Ovary (tissue), 3 donors: ENCODE measurements around the gene HMOX1.

ENCODE experiments used
- EP300 ChIP-seq: sonication (generic); formaldehyde crosslinking; IDR thresholded peaks from one replicate; pipeline ENCODE4 v1.6.1; 2017; ENCODE audit warnings: antibody characterized with exemption
- TF ChIP-seq, protein P1 (sequence below), 3 donors: fragments of 450-650 bp in 2 of 3; fragments of 200-600 bp in 1 of 3; IDR thresholded peaks; one replicate each; pipeline versions ENCODE4 v1.5.1 to v1.8.0; 2016 to 2022; ENCODE audit warnings: antibody characterized with exemption in 3 of 3, mild to moderate bottlenecking in 1 of 3
- donor health status: DM: no; HTN: no; CAD: no.

DNA sequence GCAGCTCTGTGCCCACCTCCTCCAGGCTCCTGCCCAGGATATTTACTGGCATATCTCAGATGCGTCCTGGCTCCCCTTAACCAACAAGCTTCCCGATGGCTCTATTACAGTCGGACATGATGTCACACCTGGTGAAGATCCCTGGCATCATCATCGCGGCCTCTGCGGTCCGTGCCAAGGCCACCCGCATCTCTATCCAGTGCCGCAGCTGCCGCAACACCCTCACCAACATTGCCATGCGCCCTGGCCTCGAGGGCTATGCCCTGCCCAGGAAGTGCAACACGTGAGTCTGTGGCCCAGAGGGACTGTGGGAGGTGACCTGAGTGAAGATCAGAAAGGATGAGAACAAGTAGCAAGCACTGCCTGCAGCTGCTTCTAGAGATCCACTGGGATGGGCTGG, 25.5 kb downstream of the HMOX1 start:
- TF ChIP-seq EP300, result no peak
- TF ChIP-seq, protein P1, sequence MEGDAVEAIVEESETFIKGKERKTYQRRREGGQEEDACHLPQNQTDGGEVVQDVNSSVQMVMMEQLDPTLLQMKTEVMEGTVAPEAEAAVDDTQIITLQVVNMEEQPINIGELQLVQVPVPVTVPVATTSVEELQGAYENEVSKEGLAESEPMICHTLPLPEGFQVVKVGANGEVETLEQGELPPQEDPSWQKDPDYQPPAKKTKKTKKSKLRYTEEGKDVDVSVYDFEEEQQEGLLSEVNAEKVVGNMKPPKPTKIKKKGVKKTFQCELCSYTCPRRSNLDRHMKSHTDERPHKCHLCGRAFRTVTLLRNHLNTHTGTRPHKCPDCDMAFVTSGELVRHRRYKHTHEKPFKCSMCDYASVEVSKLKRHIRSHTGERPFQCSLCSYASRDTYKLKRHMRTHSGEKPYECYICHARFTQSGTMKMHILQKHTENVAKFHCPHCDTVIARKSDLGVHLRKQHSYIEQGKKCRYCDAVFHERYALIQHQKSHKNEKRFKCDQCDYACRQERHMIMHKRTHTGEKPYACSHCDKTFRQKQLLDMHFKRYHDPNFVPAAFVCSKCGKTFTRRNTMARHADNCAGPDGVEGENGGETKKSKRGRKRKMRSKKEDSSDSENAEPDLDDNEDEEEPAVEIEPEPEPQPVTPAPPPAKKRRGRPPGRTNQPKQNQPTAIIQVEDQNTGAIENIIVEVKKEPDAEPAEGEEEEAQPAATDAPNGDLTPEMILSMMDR (IDR thresholded peaks at IDR 0.05), result no peak
